Upper lobe of right lung (tissue), 1 donor: ENCODE results near the gene FCN1. TPM values are rescaled to one million over a fixed set of nuclear protein-coding genes. Genes with fewer than 3 reads are reported as not detected.

Source experiments
- ATAC-seq: fragments of 200-7000 bp; cut with Tn5 transposase; one replicate; pipeline ENCODE4 v1.9.1; 2020; ENCODE audit warnings: mild to moderate bottlenecking, moderate library complexity
- DNase-seq: peaks from one replicate; pipeline ENCODE4 v3.0.0-alpha.2; 2020
- H3K27ac ChIP-seq: fragments of 200-600 bp; one replicate; pipeline ENCODE4 v1.8.0; 2022
- H3K27me3 ChIP-seq: fragments of 200-600 bp; one replicate; pipeline ENCODE4 v1.8.0; 2022; ENCODE audit warnings: mild to moderate bottlenecking
- H3K36me3 ChIP-seq: fragments of 200-600 bp; one replicate; pipeline ENCODE4 v1.8.0; 2022
- H3K4me1 ChIP-seq: fragments of 200-600 bp; one replicate; pipeline ENCODE4 v1.8.0; 2022
- H3K4me3 ChIP-seq: fragments of 200-600 bp; one replicate; pipeline ENCODE4 v1.8.0; 2022; ENCODE audit warnings: mild to moderate bottlenecking
- H3K9me3 ChIP-seq: fragments of 200-600 bp; one replicate; pipeline ENCODE4 v1.8.0; 2022
- CTCF ChIP-seq: fragments of 200-600 bp; IDR thresholded peaks from one replicate; pipeline ENCODE4 v1.8.0; 2022; ENCODE audit warnings: antibody characterized with exemption
- intact Hi-C: fragments of 100-400 bp; cut with DNase I; formaldehyde crosslinking; loops from one replicate; pipeline ENCODE4 v1.11.0; 2022
- total RNA-seq: library from RNA; stranded (reverse); fragmentation: NEBNext Ultra II Directional; extraction: Animal tissue kit (Norgen Biotek cat#: 25700); gene quantifications from one replicate; pipeline ENCODE4 v1.2.1, GENCODE V29; 2021
- donor health status: DM: no; HTN: yes; CAD: no; lungs with severe emphysema.

FCN1 gene
- total RNA-seq, 1 donor from 2014 or later, result 63.0 TPM

GRCh38 chr9:134869554-134870300 is 48.0 kb downstream of the FCN1 start:
- Histone ChIP-seq H3K27me3 (no peaks in the 10 kb centered on the region), H3K4me1 (peaks cover 6% of the 10 kb centered on the region), H3K9me3 (no peaks in the 10 kb centered on the region), H3K36me3 (no peaks in the 10 kb centered on the region), H3K27ac (no peak overlapping the region), H3K4me3 (no peak overlapping the region)
- intact Hi-C loops, result no loop called here
- TF ChIP-seq CTCF, result no peak
- DNase-seq (no peak), ATAC-seq (no peak)

DNA sequence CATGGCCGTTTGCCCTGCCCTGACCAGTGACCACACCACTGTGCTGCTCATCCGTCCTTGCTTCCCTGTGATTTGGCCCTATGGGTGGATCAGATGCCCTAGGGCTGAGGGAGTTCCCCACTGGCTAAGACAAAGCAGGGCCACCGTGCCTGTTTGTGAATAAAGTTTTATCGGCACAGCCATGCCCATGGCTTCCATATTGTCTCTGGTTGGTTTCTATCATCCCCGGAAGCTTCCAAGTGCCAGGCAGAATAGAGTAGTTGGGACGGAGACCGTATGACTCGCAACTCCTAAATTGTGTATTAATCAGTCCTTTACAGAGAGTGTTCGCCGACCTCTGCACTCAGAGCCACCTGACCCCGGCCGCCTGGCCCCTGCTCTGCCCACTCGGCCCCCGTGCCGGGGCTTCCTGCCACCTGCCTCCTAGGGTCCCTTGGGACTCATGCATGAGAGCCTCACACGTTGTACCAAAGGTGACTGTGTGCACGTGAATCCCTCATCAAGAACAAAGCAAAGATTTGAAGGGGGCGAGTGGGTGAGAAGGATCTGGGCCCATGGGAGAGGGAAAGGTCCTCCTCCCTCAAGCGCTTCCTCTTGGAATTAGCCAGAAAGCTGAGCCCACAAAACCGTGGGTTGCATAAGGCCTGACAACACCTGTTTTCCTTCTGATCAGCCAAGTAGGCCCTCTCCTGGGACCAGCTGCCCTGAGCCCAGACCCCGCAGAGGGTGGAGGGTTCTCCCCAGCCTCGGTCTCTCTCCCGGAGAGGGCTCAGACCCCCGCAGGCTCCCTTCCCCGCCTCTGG is 48.8 kb downstream of the FCN1 start:
- no peak for TF ChIP-seq CTCF
- Histone ChIP-seq H3K36me3 (no peaks in the 10 kb centered on the region), H3K4me3 (no peak overlapping the region), H3K27me3 (no peaks in the 10 kb centered on the region), H3K9me3 (no peaks in the 10 kb centered on the region), H3K27ac (no peak overlapping the region), H3K4me1 (peaks cover 6% of the 10 kb centered on the region)
- DNase-seq (peak; percentile 60), ATAC-seq (no peak)
- intact Hi-C loops, result no loop called here

- Histone ChIP-seq H3K4me1 (peaks cover 6% of the 10 kb centered on the region), H3K27ac (no peak overlapping the region), H3K36me3 (no peaks in the 10 kb centered on the region), H3K4me3 (no peak overlapping the region), H3K27me3 (no peaks in the 10 kb centered on the region), H3K9me3 (no peaks in the 10 kb centered on the region)
- TF ChIP-seq CTCF, result no peak
- peak; percentile 53 for DNase-seq
- intact Hi-C loops, result no loop called here
- ATAC-seq, result no peak
Observed at GRCh38 chr9:134867917-134868750, 49.6 kb downstream of the FCN1 start.

DNA sequence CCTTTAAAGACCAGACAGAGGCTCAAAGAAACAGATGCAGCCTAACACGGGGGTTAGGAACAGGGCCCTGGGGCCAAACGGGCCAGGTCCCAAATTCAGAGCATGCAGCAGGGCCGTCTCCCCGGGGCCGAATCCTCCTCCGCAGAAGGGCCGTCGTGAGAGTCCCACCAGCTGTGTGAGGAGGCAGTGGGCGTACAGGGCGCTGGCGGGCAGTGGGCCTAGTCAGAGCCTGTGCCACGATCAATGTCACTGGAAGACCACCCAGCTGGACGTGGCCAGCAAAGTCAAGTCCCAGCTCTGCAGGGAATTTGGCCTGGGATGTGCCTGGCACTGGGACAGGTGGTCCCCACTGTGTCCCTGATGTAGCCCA is 52.9 kb downstream of the FCN1 start:
- no peaks in the 10 kb centered on the region for H3K9me3 ChIP-seq
- no peak for ATAC-seq
- no peak overlapping the region for H3K27ac ChIP-seq
- no peaks in the 10 kb centered on the region for H3K4me1 ChIP-seq
- no peak overlapping the region for H3K4me3 ChIP-seq
- no peak for DNase-seq
- intact Hi-C loops, result no loop called here
- no peaks in the 10 kb centered on the region for H3K27me3 ChIP-seq
- no peak for TF ChIP-seq CTCF
- no peaks in the 10 kb centered on the region for H3K36me3 ChIP-seq

GRCh38 chr9:134863941-134864820 is 53.5 kb downstream of the FCN1 start:
- Histone ChIP-seq H3K4me1 (no peaks in the 10 kb centered on the region), H3K27me3 (no peaks in the 10 kb centered on the region), H3K9me3 (no peaks in the 10 kb centered on the region), H3K36me3 (no peaks in the 10 kb centered on the region), H3K27ac (no peak overlapping the region), H3K4me3 (no peak overlapping the region)
- ATAC-seq, result peak; percentile 65
- intact Hi-C loops, result no loop called here
- DNase-seq, result peak; percentile 58
- TF ChIP-seq CTCF, result no peak
